ENCODE measurements around the gene SHISA8.

The SHISA8 gene

GRCh38 chr22:41913842-41914534 is 886 bp downstream of the SHISA8 start:
- DNase-seq (ENCODE audit: low read depth in 2 of 2): no peak

- DNase-seq (ENCODE audit: low read depth in 2 of 2): no peak
These were observed 1.7 kb downstream of the SHISA8 start for GRCh38 chr22:41913040-41913719.

DNA sequence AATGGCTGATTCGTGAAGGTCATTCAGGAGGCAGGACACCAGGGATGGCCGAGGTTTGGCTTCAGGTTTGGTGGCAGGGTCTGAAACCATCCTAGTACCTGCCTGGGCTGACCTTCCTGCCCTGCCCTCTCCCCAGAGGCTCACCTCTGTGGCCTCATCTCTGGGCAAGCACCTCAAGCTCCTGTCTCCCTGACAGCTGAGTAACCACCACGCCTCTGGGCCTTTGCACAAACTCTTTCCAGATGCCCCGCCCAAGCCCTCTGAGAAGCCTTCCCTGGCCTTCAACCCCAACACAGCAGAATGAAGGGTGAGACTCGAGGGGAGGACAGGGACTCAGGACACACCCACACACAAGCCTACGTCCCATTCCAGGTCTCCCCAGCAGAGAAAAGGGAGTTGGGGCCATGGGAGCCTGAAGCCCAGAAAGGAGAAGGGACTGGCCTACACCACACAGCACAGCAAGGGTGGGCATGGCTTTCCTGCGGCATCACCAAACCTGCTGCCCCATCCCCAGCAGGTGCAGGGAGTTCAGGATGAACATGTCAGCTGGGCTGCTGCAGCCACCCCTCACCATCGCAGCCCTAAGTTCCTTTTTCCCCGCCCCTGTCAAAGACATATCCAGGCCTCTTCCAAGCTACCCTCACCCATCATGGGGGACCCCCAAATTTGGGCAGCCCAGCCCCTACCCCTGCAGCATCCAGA is 2.4 kb downstream of the SHISA8 start:
- DNase-seq (ENCODE audit: low read depth in 2 of 2): no peak

GRCh38 chr22:41911001-41911611 is 3.8 kb downstream of the SHISA8 start:
- no peak for DNase-seq (ENCODE audit: low read depth in 2 of 2)

DNA sequence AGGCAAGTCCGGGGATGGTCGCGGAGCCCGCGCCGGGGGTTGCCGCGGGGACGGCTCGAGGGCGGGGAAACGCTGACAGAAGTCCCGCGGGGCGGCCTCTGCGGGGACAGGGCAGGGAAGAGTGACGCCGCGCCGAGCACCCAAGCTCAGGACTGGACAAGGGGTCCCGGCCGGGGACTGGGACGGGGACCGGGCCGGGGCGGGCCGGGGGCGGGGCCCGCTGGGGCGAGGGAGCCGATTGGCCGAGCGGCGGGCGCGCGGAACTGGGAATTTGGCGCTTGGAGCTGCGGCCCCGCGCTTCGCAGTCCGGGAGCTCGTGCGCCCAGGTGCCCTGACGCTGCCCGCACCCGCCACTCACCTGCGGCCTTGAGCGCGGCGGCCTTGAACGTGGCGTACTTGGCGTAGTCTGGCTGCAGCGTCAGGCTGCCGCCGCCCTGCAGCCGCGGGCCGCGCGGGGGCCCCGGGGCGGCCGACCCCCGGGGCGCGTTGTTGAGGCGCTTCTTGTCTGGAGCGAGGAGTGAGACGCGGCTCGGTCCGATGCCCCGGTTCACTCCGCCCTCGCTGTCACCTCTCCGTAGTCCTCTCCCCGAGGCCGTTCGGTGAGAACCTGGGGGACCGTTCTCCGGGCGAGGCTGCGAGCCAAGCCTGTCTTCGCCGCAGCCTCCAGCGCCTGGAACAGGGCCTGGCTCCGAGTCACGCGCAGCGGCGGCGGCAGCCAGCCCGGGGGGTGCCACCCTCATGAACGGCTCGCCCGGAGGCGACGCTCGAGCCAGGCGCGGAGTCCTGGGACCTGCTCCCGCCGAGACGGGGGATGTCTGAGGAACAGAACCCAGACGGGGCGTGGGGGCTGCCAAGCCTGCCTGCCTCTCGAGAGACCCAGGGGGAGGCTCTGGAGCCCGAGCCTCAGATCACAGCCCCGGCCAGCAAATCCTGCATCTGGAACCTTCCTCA is 4.5 kb downstream of the SHISA8 start:
- DNase-seq (ENCODE audit: low read depth in 2 of 2): no peak

GRCh38 chr22:41909310-41910049 is 5.4 kb downstream of the SHISA8 start:
- no peak for DNase-seq (ENCODE audit: low read depth in 2 of 2)

GRCh38 chr22:41908411-41909309 is 6.2 kb downstream of the SHISA8 start:
- DNase-seq (ENCODE audit: low read depth in 2 of 2): no peak

- DNase-seq (ENCODE audit: low read depth in 2 of 2): no peak
These were observed 7.2 kb downstream of the SHISA8 start for GRCh38 chr22:41907436-41908401.

DNA sequence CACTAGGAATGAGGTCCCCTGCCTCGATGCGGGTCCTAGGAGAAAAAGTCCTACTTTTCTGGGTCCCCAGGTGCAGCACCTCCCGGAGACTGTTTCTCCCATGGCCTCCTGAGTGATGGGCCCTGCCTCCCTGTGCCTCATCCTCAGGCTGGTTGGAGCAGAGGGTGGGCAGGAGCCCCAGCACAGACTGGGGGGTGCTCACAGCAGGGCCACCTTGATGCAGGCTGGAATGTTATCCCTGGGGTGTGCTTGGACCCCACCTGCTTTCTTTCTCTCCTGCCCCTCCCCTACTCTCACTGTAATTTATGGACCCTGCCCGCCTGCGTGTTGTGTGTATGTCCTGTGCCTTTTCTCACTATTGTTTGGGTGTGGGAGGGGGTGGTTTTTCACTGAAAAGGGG is 8.1 kb downstream of the SHISA8 start:
- DNase-seq (ENCODE audit: low read depth in 2 of 2): no peak

- DNase-seq (ENCODE audit: low read depth in 2 of 2): no peak
These were observed 9.3 kb downstream of the SHISA8 start for GRCh38 chr22:41905411-41906202.

GRCh38 chr22:41904450-41905410 is 10.1 kb downstream of the SHISA8 start:
- no peak for DNase-seq (ENCODE audit: low read depth in 2 of 2)

GRCh38 chr22:41902932-41903421 is 11.9 kb downstream of the SHISA8 start:
- DNase-seq (ENCODE audit: low read depth in 2 of 2): no peak

- DNase-seq (ENCODE audit: low read depth in 2 of 2): no peak
These were observed 12.9 kb downstream of the SHISA8 start for GRCh38 chr22:41902016-41902415.

- DNase-seq (ENCODE audit: low read depth in 2 of 2): no peak
These were observed 14.1 kb downstream of the SHISA8 start for GRCh38 chr22:41900652-41901312.

- no peak for DNase-seq (ENCODE audit: low read depth in 2 of 2)
These were observed 14.8 kb downstream of the SHISA8 start for GRCh38 chr22:41899992-41900651.
